ENCODE measurements around the gene LTBP1. TPM values are rescaled to one million over a fixed set of nuclear protein-coding genes. Genes with fewer than 3 reads are reported as not detected.
A peak's percentile ranks its signal among the peaks of the same experiment; 100 is the strongest.
"Not testable (repeated sequence)": the region's sequence is repeated elsewhere in the genome, so short reads cannot be mapped to it uniquely, and the experiment has no call there.

The LTBP1 gene
- polyA plus RNA-seq, 2 donors = 4.3 to 13.9 TPM

- WGBS, 2 donors = 32 to 40% methylated on average over 1 of the region's 1 CpG
- Histone ChIP-seq H3K4me1 (ENCODE audit: control insufficient read depth in 2 of 2, insufficient read depth in 2 of 2, low read length in 1 of 2) (no peaks in the 10 kb centered on the region), H3K27ac (ENCODE audit: low read depth in 2 of 2, low read length in 1 of 2) (peak overlapping the region; percentile 28 to 60)
Measured at GRCh38 chr2:33042265-33042664, 95.5 kb downstream of the LTBP1 start.

GRCh38 chr2:33042819-33043218 is 96.1 kb downstream of the LTBP1 start:
- H3K9me3 ChIP-seq (ENCODE audit: control insufficient read depth in 2 of 2, insufficient read depth in 1 of 2, low read depth in 1 of 2, low read length in 1 of 2) = no peaks in the 10 kb centered on the region
- peak overlapping the region in 1 of 2 donors; percentile 15 for H3K27ac ChIP-seq (ENCODE audit: low read depth in 2 of 2, low read length in 1 of 2)
- H3K27me3 ChIP-seq (ENCODE audit: control insufficient read depth in 1 of 2, insufficient read depth in 2 of 2, low read length in 2 of 2) = no peaks in the 10 kb centered on the region
- H3K4me1 ChIP-seq (ENCODE audit: control insufficient read depth in 2 of 2, insufficient read depth in 2 of 2, low read length in 1 of 2) = no peaks in the 10 kb centered on the region
- H3K4me3 ChIP-seq (ENCODE audit: low read depth in 1 of 2, low read length in 2 of 2) = no peak overlapping the region
- 48 to 74% methylated on average over 3 of the region's 3 CpGs for WGBS, 2 donors
- H3K36me3 ChIP-seq (ENCODE audit: control insufficient read depth in 2 of 2, insufficient read depth in 2 of 2, low read length in 1 of 2) = no peaks in the 10 kb centered on the region

More at GRCh38 chr2:33042265-33042664, 95.5 kb downstream of the LTBP1 start:
- H3K4me3 ChIP-seq (ENCODE audit: low read depth in 1 of 2, low read length in 2 of 2) = no peak overlapping the region
- H3K36me3 ChIP-seq (ENCODE audit: control insufficient read depth in 2 of 2, insufficient read depth in 2 of 2, low read length in 1 of 2) = no peaks in the 10 kb centered on the region
- no peaks in the 10 kb centered on the region for H3K27me3 ChIP-seq (ENCODE audit: control insufficient read depth in 1 of 2, insufficient read depth in 2 of 2, low read length in 2 of 2)
- no peaks in the 10 kb centered on the region for H3K9me3 ChIP-seq (ENCODE audit: control insufficient read depth in 2 of 2, insufficient read depth in 1 of 2, low read depth in 1 of 2, low read length in 1 of 2)

GRCh38 chr2:33047939-33048338 is 101.2 kb downstream of the LTBP1 start:
- Histone ChIP-seq H3K27me3 (ENCODE audit: control insufficient read depth in 1 of 2, insufficient read depth in 2 of 2, low read length in 2 of 2) (no peaks in the 10 kb centered on the region), H3K9me3 (ENCODE audit: control insufficient read depth in 2 of 2, insufficient read depth in 1 of 2, low read depth in 1 of 2, low read length in 1 of 2) (no peaks in the 10 kb centered on the region), H3K4me1 (ENCODE audit: control insufficient read depth in 2 of 2, insufficient read depth in 2 of 2, low read length in 1 of 2) (no peaks in the 10 kb centered on the region), H3K36me3 (ENCODE audit: control insufficient read depth in 2 of 2, insufficient read depth in 2 of 2, low read length in 1 of 2) (no peaks in the 10 kb centered on the region), H3K27ac (ENCODE audit: low read depth in 2 of 2, low read length in 1 of 2) (no peak overlapping the region), H3K4me3 (ENCODE audit: low read depth in 1 of 2, low read length in 2 of 2) (no peak overlapping the region)
- 24 to 40% methylated on average over 2 of the region's 2 CpGs for WGBS, 2 donors

- 79 to 92% methylated on average over 7 of the region's 7 CpGs for whole genome bisulfite sequencing, 2 donors
- H3K27ac ChIP-seq (ENCODE audit: low read depth in 2 of 2, low read length in 1 of 2) = no peak overlapping the region
- no peak overlapping the region for H3K4me3 ChIP-seq (ENCODE audit: low read depth in 1 of 2, low read length in 2 of 2)
- no peaks in the 10 kb centered on the region for H3K36me3 ChIP-seq (ENCODE audit: control insufficient read depth in 2 of 2, insufficient read depth in 2 of 2, low read length in 1 of 2)
- no peaks in the 10 kb centered on the region for H3K4me1 ChIP-seq (ENCODE audit: control insufficient read depth in 2 of 2, insufficient read depth in 2 of 2, low read length in 1 of 2)
- H3K9me3 ChIP-seq (ENCODE audit: control insufficient read depth in 2 of 2, insufficient read depth in 1 of 2, low read depth in 1 of 2, low read length in 1 of 2) = no peaks in the 10 kb centered on the region
- H3K27me3 ChIP-seq (ENCODE audit: control insufficient read depth in 1 of 2, insufficient read depth in 2 of 2, low read length in 2 of 2) = no peaks in the 10 kb centered on the region
Measured at GRCh38 chr2:33051586-33052360, 105.0 kb downstream of the LTBP1 start.

- WGBS, 2 donors = 93 to 95% methylated on average over 3 of the region's 3 CpGs
- Histone ChIP-seq H3K4me3 (ENCODE audit: low read depth in 1 of 2, low read length in 2 of 2) (no peak overlapping the region), H3K36me3 (ENCODE audit: control insufficient read depth in 2 of 2, insufficient read depth in 2 of 2, low read length in 1 of 2) (no peaks in the 10 kb centered on the region), H3K4me1 (ENCODE audit: control insufficient read depth in 2 of 2, insufficient read depth in 2 of 2, low read length in 1 of 2) (no peaks in the 10 kb centered on the region), H3K9me3 (ENCODE audit: control insufficient read depth in 2 of 2, insufficient read depth in 1 of 2, low read depth in 1 of 2, low read length in 1 of 2) (no peaks in the 10 kb centered on the region), H3K27me3 (ENCODE audit: control insufficient read depth in 1 of 2, insufficient read depth in 2 of 2, low read length in 2 of 2) (no peaks in the 10 kb centered on the region), H3K27ac (ENCODE audit: low read depth in 2 of 2, low read length in 1 of 2) (no peak overlapping the region)
Measured at GRCh38 chr2:33052361-33052735, 105.6 kb downstream of the LTBP1 start.

- H3K4me1 ChIP-seq (ENCODE audit: control insufficient read depth in 2 of 2, insufficient read depth in 2 of 2, low read length in 1 of 2); H3K27me3 ChIP-seq (ENCODE audit: control insufficient read depth in 1 of 2, insufficient read depth in 2 of 2, low read length in 2 of 2); H3K4me3 ChIP-seq (ENCODE audit: low read depth in 1 of 2, low read length in 2 of 2); H3K9me3 ChIP-seq (ENCODE audit: control insufficient read depth in 2 of 2, insufficient read depth in 1 of 2, low read depth in 1 of 2, low read length in 1 of 2); H3K27ac ChIP-seq (ENCODE audit: low read depth in 2 of 2, low read length in 1 of 2); H3K36me3 ChIP-seq (ENCODE audit: control insufficient read depth in 2 of 2, insufficient read depth in 2 of 2, low read length in 1 of 2): not testable (repeated sequence)
- 94% methylated on average over 11 of the region's 11 CpGs for WGBS, 2 donors
Measured at GRCh38 chr2:33052795-33053194, 106.0 kb downstream of the LTBP1 start.

- WGBS, 2 donors = 78 to 94% methylated on average over 12 of the region's 12 CpGs
Measured at GRCh38 chr2:33056170-33056569, 109.4 kb downstream of the LTBP1 start.

GRCh38 chr2:33057307-33058028 is 110.7 kb downstream of the LTBP1 start:
- H3K4me3 ChIP-seq (ENCODE audit: low read depth in 1 of 2, low read length in 2 of 2); H3K9me3 ChIP-seq (ENCODE audit: control insufficient read depth in 2 of 2, insufficient read depth in 1 of 2, low read depth in 1 of 2, low read length in 1 of 2); H3K27me3 ChIP-seq (ENCODE audit: control insufficient read depth in 1 of 2, insufficient read depth in 2 of 2, low read length in 2 of 2); H3K4me1 ChIP-seq (ENCODE audit: control insufficient read depth in 2 of 2, insufficient read depth in 2 of 2, low read length in 1 of 2); H3K36me3 ChIP-seq (ENCODE audit: control insufficient read depth in 2 of 2, insufficient read depth in 2 of 2, low read length in 1 of 2); H3K27ac ChIP-seq (ENCODE audit: low read depth in 2 of 2, low read length in 1 of 2): not testable (repeated sequence)
- WGBS, 2 donors = 90 to 91% methylated on average over 39 of the region's 39 CpGs

More at GRCh38 chr2:33056170-33056569, 109.4 kb downstream of the LTBP1 start:
- H3K27me3 ChIP-seq (ENCODE audit: control insufficient read depth in 1 of 2, insufficient read depth in 2 of 2, low read length in 2 of 2) = no peaks in the 10 kb centered on the region
- H3K4me1 ChIP-seq (ENCODE audit: control insufficient read depth in 2 of 2, insufficient read depth in 2 of 2, low read length in 1 of 2) = no peaks in the 10 kb centered on the region
- H3K9me3 ChIP-seq (ENCODE audit: control insufficient read depth in 2 of 2, insufficient read depth in 1 of 2, low read depth in 1 of 2, low read length in 1 of 2) = no peaks in the 10 kb centered on the region
- H3K27ac ChIP-seq (ENCODE audit: low read depth in 2 of 2, low read length in 1 of 2) = no peak overlapping the region
- no peak overlapping the region for H3K4me3 ChIP-seq (ENCODE audit: low read depth in 1 of 2, low read length in 2 of 2)
- H3K36me3 ChIP-seq (ENCODE audit: control insufficient read depth in 2 of 2, insufficient read depth in 2 of 2, low read length in 1 of 2) = no peaks in the 10 kb centered on the region

GRCh38 chr2:33058716-33059470 is 112.1 kb downstream of the LTBP1 start:
- Histone ChIP-seq H3K4me3 (ENCODE audit: low read depth in 1 of 2, low read length in 2 of 2) (no peak overlapping the region), H3K9me3 (ENCODE audit: control insufficient read depth in 2 of 2, insufficient read depth in 1 of 2, low read depth in 1 of 2, low read length in 1 of 2) (no peaks in the 10 kb centered on the region), H3K4me1 (ENCODE audit: control insufficient read depth in 2 of 2, insufficient read depth in 2 of 2, low read length in 1 of 2) (no peaks in the 10 kb centered on the region), H3K27ac (ENCODE audit: low read depth in 2 of 2, low read length in 1 of 2) (no peak overlapping the region), H3K27me3 (ENCODE audit: control insufficient read depth in 1 of 2, insufficient read depth in 2 of 2, low read length in 2 of 2) (no peaks in the 10 kb centered on the region), H3K36me3 (ENCODE audit: control insufficient read depth in 2 of 2, insufficient read depth in 2 of 2, low read length in 1 of 2) (no peaks in the 10 kb centered on the region)
- WGBS, 2 donors = 88% methylated on average over 8 of the region's 8 CpGs

All from esophagus (tissue), 2 donors.